T-cell (primary cell): ENCODE data around the gene NUMB. TPM values are rescaled to one million over a fixed set of nuclear protein-coding genes. Genes with fewer than 3 reads are reported as not detected.

Source experiments
- ATAC-seq, 4 experiments: fragments of 200-7000 bp in 3 of 4; fragments of 150-1000 bp in 1 of 4; cut with Tn5 transposase; replicated peaks in 1 of 4; 1 replicate in 3 of 4; 2 replicates in 1 of 4; pipeline ENCODE4 v1.10.0; 2021; ENCODE audit warnings: moderate library complexity in 3 of 4, mild to moderate bottlenecking in 2 of 4, moderate number of reproducible peaks in 1 of 4
- CTCF ChIA-PET, 2 donors: fragments of 300-600 bp; sonication (Branson Sonifier 250); formaldehyde crosslinking; loops; one replicate each; lab custom pipeline; 2022; ENCODE audit warnings: antibody characterized with exemption in 2 of 2; lab: Charles Lee
- POLR2A ChIA-PET, 2 donors: fragments of 300-600 bp; sonication (Branson Sonifier 250); formaldehyde crosslinking; loops; one replicate each; lab custom pipeline; 2022; ENCODE audit warnings: antibody characterized with exemption in 2 of 2; lab: Charles Lee
- DNase-seq, 35 experiments: peaks; one replicate each; pipeline versions ENCODE4 v3.0.0 to v3.0.0-alpha.2; 2013 to 2023
- H3K27ac ChIP-seq: one replicate; pipeline ENCODE4 v1.5.1; 2013; ENCODE audit warnings: low read length
- H3K27me3 ChIP-seq, 2 experiments: replicated peaks in 1 of 2; 1 replicate in 1 of 2; 2 replicates in 1 of 2; pipeline versions ENCODE4 v1.6.1 to v1.7.0; 2013; ENCODE audit warnings: low read length in 1 of 2, mixed read lengths in 1 of 2; ENCODE audit not compliant: control insufficient read depth in 2 of 2, insufficient read depth in 2 of 2; ENCODE audit errors: extremely low read depth in 1 of 2
- H3K36me3 ChIP-seq, 2 donors: 1 replicate in 1 of 2; 2 replicates in 1 of 2; pipeline versions ENCODE4 v1.6.1 to v1.7.0; 2013; ENCODE audit warnings: low read length in 1 of 2; ENCODE audit not compliant: control insufficient read depth in 2 of 2, insufficient read depth in 1 of 2; ENCODE audit errors: extremely low read depth in 1 of 2
- H3K4me1 ChIP-seq, 2 experiments: 1 replicate in 1 of 2; 2 replicates in 1 of 2; pipeline versions ENCODE4 v1.6.1 to v1.7.0; 2013; ENCODE audit warnings: low read length in 2 of 2, mixed read lengths in 1 of 2; ENCODE audit not compliant: insufficient read depth in 2 of 2, control insufficient read depth in 1 of 2; ENCODE audit errors: extremely low read depth in 1 of 2
- H3K4me3 ChIP-seq, 2 donors: 1 replicate in 1 of 2; 2 replicates in 1 of 2; pipeline versions ENCODE4 v1.5.1 to v1.7.0; 2013; ENCODE audit warnings: mild to moderate bottlenecking in 2 of 2, low read length in 1 of 2, moderate library complexity in 1 of 2; ENCODE audit not compliant: control insufficient read depth in 1 of 2; ENCODE audit errors: extremely low read depth in 1 of 2
- H3K9me3 ChIP-seq: 2 replicates; pipeline ENCODE4 v1.7.0; 2013
- H3K27ac Mint-ChIP-seq, 2 donors: one replicate each; pipeline ENCODE4 v1.8.0; 2020 to 2021; ENCODE audit warnings: mild to moderate bottlenecking in 2 of 2, mixed read lengths in 2 of 2
- H3K27me3 Mint-ChIP-seq, 2 donors: one replicate each; pipeline ENCODE4 v1.8.0; 2021 to 2022; ENCODE audit warnings: mixed read lengths in 2 of 2
- H3K36me3 Mint-ChIP-seq: one replicate; pipeline ENCODE4 v1.8.0; 2021; ENCODE audit warnings: mixed read lengths
- H3K4me1 Mint-ChIP-seq, 3 donors: one replicate each; pipeline ENCODE4 v1.8.0; 2020 to 2022; ENCODE audit warnings: mixed read lengths in 3 of 3, mild to moderate bottlenecking in 1 of 3
- H3K4me3 Mint-ChIP-seq, 3 donors: one replicate each; pipeline ENCODE4 v1.8.0; 2020 to 2022; ENCODE audit warnings: mild to moderate bottlenecking in 3 of 3, mixed read lengths in 3 of 3, moderate library complexity in 3 of 3
- H3K9me3 Mint-ChIP-seq, 3 donors: one replicate each; pipeline ENCODE4 v1.8.0; 2020 to 2022; ENCODE audit warnings: mixed read lengths in 3 of 3
- WGBS: methylation state at CpG from one replicate; pipeline ENCODE4 v1.1.5; 2013; ENCODE audit warnings: missing lambda C conversion rate; ENCODE audit not compliant: insufficient coverage; 5-methylcytosine and 5-hydroxymethylcytosine counted together
- total RNA-seq, 35 experiments: library from RNA in 6 of 35; stranded (reverse) in 6 of 35; fragments of 120-200 nt in 1 of 35; gene quantifications; one replicate each; pipeline versions ENCODE4 v1.2.1 to v1.2.4 and lab custom pipeline; 2013 to 2026

NUMB gene
- total RNA-seq, 5 donors from 2014 or later (not counting 1 experiment from before 2014, with no cell fraction given), result 45.1 to 52.6 (median 49.1) TPM

- CTCF ChIA-PET, result no interaction called here
- H3K27ac Mint-ChIP-seq, result no peak overlapping the region
Measured at GRCh38 chr14:73374218-73374617, 84.1 kb downstream of the NUMB start.

GRCh38 chr14:73372529-73372928, 85.8 kb downstream of the NUMB start:
- no peak overlapping the region for H3K4me3 ChIP-seq
- H3K36me3 ChIP-seq, result no peaks in the 10 kb centered on the region
- no peak for DNase-seq
- H3K4me1 Mint-ChIP-seq, result peaks cover under 1 to 6% (median 3%) of the 10 kb centered on the region in 3 donors
- no peak for ATAC-seq
- H3K9me3 Mint-ChIP-seq, result no peaks in the 10 kb centered on the region
- H3K27ac Mint-ChIP-seq, result no peak overlapping the region
- no peaks in the 10 kb centered on the region for H3K36me3 Mint-ChIP-seq
- no peaks in the 10 kb centered on the region for H3K9me3 ChIP-seq
- no peaks in the 10 kb centered on the region for H3K27me3 Mint-ChIP-seq
- CTCF ChIA-PET, result no interaction called here
- H3K27me3 ChIP-seq, result no peaks in the 10 kb centered on the region
- POLR2A ChIA-PET, result no interaction called here
- H3K27ac ChIP-seq, result no peak overlapping the region
- no peak overlapping the region for H3K4me3 Mint-ChIP-seq
- H3K4me1 ChIP-seq, result no peaks in the 10 kb centered on the region

More at GRCh38 chr14:73374218-73374617, 84.1 kb downstream of the NUMB start:
- H3K36me3 ChIP-seq, result no peaks in the 10 kb centered on the region
- no peak overlapping the region for H3K4me3 ChIP-seq
- peaks cover under 1 to 10% (median 3%) of the 10 kb centered on the region in 3 donors for H3K4me1 Mint-ChIP-seq
- no peaks in the 10 kb centered on the region for H3K27me3 Mint-ChIP-seq
- no peaks in the 10 kb centered on the region for H3K9me3 ChIP-seq
- H3K9me3 Mint-ChIP-seq, result no peaks in the 10 kb centered on the region
- no peak for ATAC-seq
- WGBS, result no CpG with 5 or more reads among the region's 1 CpG
- H3K4me1 ChIP-seq, result no peaks in the 10 kb centered on the region
- no peak for DNase-seq
- H3K27ac ChIP-seq, result no peak overlapping the region
- POLR2A ChIA-PET, result no interaction called here
- no peak overlapping the region for H3K4me3 Mint-ChIP-seq
- H3K36me3 Mint-ChIP-seq, result peaks cover 3% of the 10 kb centered on the region
- no peaks in the 10 kb centered on the region for H3K27me3 ChIP-seq

- ATAC-seq (no peak), DNase-seq (no peak)
- H3K4me3 ChIP-seq, result no peak overlapping the region
- Mint-ChIP-seq H3K36me3 (peaks cover 3% of the 10 kb centered on the region), H3K4me1 (peaks cover 3 to 4% (median 4%) of the 10 kb centered on the region in 3 donors), H3K27ac (no peak overlapping the region), H3K4me3 (no peak overlapping the region), H3K27me3 (no peaks in the 10 kb centered on the region), H3K9me3 (no peaks in the 10 kb centered on the region)
- H3K36me3 ChIP-seq, result no peaks in the 10 kb centered on the region
- H3K9me3 ChIP-seq, result no peaks in the 10 kb centered on the region
- WGBS, result no CpG with 5 or more reads among the region's 5 CpGs
- POLR2A ChIA-PET, result no interaction called here
- no peaks in the 10 kb centered on the region for H3K27me3 ChIP-seq
- CTCF ChIA-PET, result no interaction called here
- no peaks in the 10 kb centered on the region for H3K4me1 ChIP-seq
- H3K27ac ChIP-seq, result no peak overlapping the region
Measured at GRCh38 chr14:73370561-73370960, 87.8 kb downstream of the NUMB start.

GRCh38 chr14:73369428-73369827, 88.9 kb downstream of the NUMB start:
- Mint-ChIP-seq H3K27me3 (no peaks in the 10 kb centered on the region), H3K27ac (no peak overlapping the region), H3K36me3 (peaks cover 3% of the 10 kb centered on the region), H3K4me3 (no peak overlapping the region), H3K4me1 (peaks cover 3 to 4% (median 4%) of the 10 kb centered on the region in 3 donors), H3K9me3 (no peaks in the 10 kb centered on the region)
- no peaks in the 10 kb centered on the region for H3K36me3 ChIP-seq
- no peak overlapping the region for H3K27ac ChIP-seq
- H3K4me3 ChIP-seq, result no peak overlapping the region
- DNase-seq (no peak), ATAC-seq (no peak)
- H3K27me3 ChIP-seq, result no peaks in the 10 kb centered on the region
- no peaks in the 10 kb centered on the region for H3K9me3 ChIP-seq
- ChIA-PET POLR2A (interaction anchor here in 1 of 2 donors (0.6 kb wide), 1 partner anchor 91 kb away, joined by 11 read pairs; no protein-coding TSS in a partner anchor), CTCF (interaction anchor here (0.7 kb wide), 2 partner anchors 74 to 1577 kb away, joined by 3 to 4 read pairs; no protein-coding TSS in a partner anchor)
- no peaks in the 10 kb centered on the region for H3K4me1 ChIP-seq

- no peak overlapping the region for H3K4me3 ChIP-seq
- H3K27ac ChIP-seq, result no peak overlapping the region
- DNase-seq (no peak), ATAC-seq (no peak)
- H3K36me3 ChIP-seq, result no peaks in the 10 kb centered on the region
- H3K9me3 ChIP-seq, result no peaks in the 10 kb centered on the region
- no peaks in the 10 kb centered on the region for H3K9me3 Mint-ChIP-seq
- H3K4me1 ChIP-seq, result no peaks in the 10 kb centered on the region
- no peaks in the 10 kb centered on the region for H3K27me3 ChIP-seq
- H3K27ac Mint-ChIP-seq, result no peak overlapping the region
- no peak overlapping the region for H3K4me3 Mint-ChIP-seq
- no peaks in the 10 kb centered on the region for H3K27me3 Mint-ChIP-seq
- peaks cover 8% of the 10 kb centered on the region for H3K36me3 Mint-ChIP-seq
- peaks cover 3 to 4% (median 4%) of the 10 kb centered on the region in 3 donors for H3K4me1 Mint-ChIP-seq
- CTCF ChIA-PET, result interaction anchor here (0.6 to 0.7 kb wide), 3 partner anchors 19 to 1578 kb away, joined by 3 to 4 read pairs (median 3); no protein-coding TSS in a partner anchor
- POLR2A ChIA-PET, result no interaction called here
Measured at GRCh38 chr14:73368616-73369015, 89.7 kb downstream of the NUMB start.

GRCh38 chr14:73365727-73366126, 92.6 kb downstream of the NUMB start:
- H3K9me3 ChIP-seq, result no peaks in the 10 kb centered on the region
- H3K27ac Mint-ChIP-seq, result no peak overlapping the region
- no peak overlapping the region for H3K4me3 Mint-ChIP-seq
- H3K27ac ChIP-seq, result no peak overlapping the region
- no peaks in the 10 kb centered on the region for H3K4me1 ChIP-seq
- no peak for DNase-seq
- peaks cover 17% of the 10 kb centered on the region for H3K36me3 Mint-ChIP-seq
- no peaks in the 10 kb centered on the region for H3K27me3 Mint-ChIP-seq
- H3K36me3 ChIP-seq, result no peaks in the 10 kb centered on the region
- no peak overlapping the region for H3K4me3 ChIP-seq
- no peak for ATAC-seq
- POLR2A ChIA-PET, result interaction anchor here in 1 of 2 donors (0.5 kb wide), 1 partner anchor 93 kb away, joined by 7 read pairs; no protein-coding TSS in a partner anchor
- no CpG with 5 or more reads among the region's 1 CpG for WGBS
- H3K4me1 Mint-ChIP-seq, result peaks cover 0 to 4% (median 1%) of the 10 kb centered on the region in 3 donors
- H3K9me3 Mint-ChIP-seq, result no peaks in the 10 kb centered on the region
- H3K27me3 ChIP-seq, result no peaks in the 10 kb centered on the region
- CTCF ChIA-PET, result no interaction called here

- H3K27me3 Mint-ChIP-seq, result no peaks in the 10 kb centered on the region
- H3K27ac ChIP-seq, result no peak overlapping the region
- H3K9me3 ChIP-seq, result no peaks in the 10 kb centered on the region
- DNase-seq, result no peak
- H3K27ac Mint-ChIP-seq, result no peak overlapping the region
- peaks cover 1 to 4% (median 4%) of the 10 kb centered on the region in 3 donors for H3K4me1 Mint-ChIP-seq
- H3K36me3 Mint-ChIP-seq, result peaks cover 20% of the 10 kb centered on the region
- ATAC-seq, result no peak
- no peaks in the 10 kb centered on the region for H3K36me3 ChIP-seq
- H3K9me3 Mint-ChIP-seq, result no peaks in the 10 kb centered on the region
- POLR2A ChIA-PET, result no interaction called here
- H3K27me3 ChIP-seq, result no peaks in the 10 kb centered on the region
- no peaks in the 10 kb centered on the region for H3K4me1 ChIP-seq
- WGBS, result 100% methylated on average over 2 of the region's 2 CpGs
- H3K4me3 Mint-ChIP-seq, result no peak overlapping the region
- CTCF ChIA-PET, result no interaction called here
- H3K4me3 ChIP-seq, result no peak overlapping the region
Measured at GRCh38 chr14:73364559-73364958, 93.8 kb downstream of the NUMB start.
